Amygdala (tissue), 56 donors: ENCODE results near the gene MOG.

Experiments
- DNase-seq, 56 donors: peaks; one replicate each; lab custom pipeline; 2025; lab: John Stamatoyannopoulos, UW

MOG gene

GRCh38 chr6:29673161-29673560 lies 16.3 kb downstream of the MOG start:
- DNase-seq = peak in 3 of 56 donors; percentile 45 to 51 (median 47)

- DNase-seq = no peak
Observed at GRCh38 chr6:29674008-29674407, 17.1 kb downstream of the MOG start.

GRCh38 chr6:29675561-29675960 lies 18.7 kb downstream of the MOG start:
- no peak for DNase-seq

- DNase-seq = no peak
Observed at GRCh38 chr6:29676981-29677601, 20.2 kb downstream of the MOG start.

GRCh38 chr6:29678114-29678513 lies 21.2 kb downstream of the MOG start:
- DNase-seq = no peak

- DNase-seq = no peak
Observed at GRCh38 chr6:29679962-29680361, 23.1 kb downstream of the MOG start.

- no peak for DNase-seq
Observed at GRCh38 chr6:29680416-29680815, 23.5 kb downstream of the MOG start.

- no peak for DNase-seq
Observed at GRCh38 chr6:29680904-29681303, 24.0 kb downstream of the MOG start, which contains the start of gene ZFP57. Gene ZFP57, minus strand, starts transcription at chr6:29681152. Its CDS starts 4,149 bp downstream, at chr6:29677003.

GRCh38 chr6:29681811-29682210 lies 24.9 kb downstream of the MOG start:
- DNase-seq = no peak

GRCh38 chr6:29685718-29686326 lies 28.9 kb downstream of the MOG start:
- peak in 15 of 56 donors; percentile 5 to 63 (median 26) for DNase-seq

GRCh38 chr6:29694637-29695036 lies 37.7 kb downstream of the MOG start:
- no peak for DNase-seq

- DNase-seq = peak in 13 of 56 donors; percentile 2 to 65 (median 13)
Observed at GRCh38 chr6:29696147-29697125, 39.5 kb downstream of the MOG start.

GRCh38 chr6:29702519-29703103 lies 45.7 kb downstream of the MOG start:
- peak in 15 of 56 donors; percentile 3 to 69 (median 14) for DNase-seq

GRCh38 chr6:29705389-29706231 lies 48.7 kb downstream of the MOG start:
- peak in 19 of 56 donors; percentile 3 to 50 (median 15) for DNase-seq

GRCh38 chr6:29708432-29709179 lies 51.7 kb downstream of the MOG start:
- DNase-seq = no peak

GRCh38 chr6:29709188-29709587 lies 52.3 kb downstream of the MOG start:
- no peak for DNase-seq

- no peak for DNase-seq
Observed at GRCh38 chr6:29710281-29710941, 53.5 kb downstream of the MOG start.

GRCh38 chr6:29720863-29721262 lies 64.0 kb downstream of the MOG start:
- DNase-seq = no peak
